ENCODE results near the gene SPINK8.

SPINK8 gene

GRCh38 chr3:48267782-48268181 lies 65.7 kb downstream of the SPINK8 start:
- no peak for DNase-seq (ENCODE audit: low read depth)
- H3K4me3 ChIP-seq (ENCODE audit: low read depth, low read length): no peak overlapping the region
- TF ChIP-seq POLR2A (IDR thresholded peaks at IDR 0.05; ENCODE audit: extremely low read depth, insufficient read length): no peak
- no peak for TF ChIP-seq MYC (IDR thresholded peaks at IDR 0.05; ENCODE audit: low read depth, low read length)
- no peak for TF ChIP-seq MAX (IDR thresholded peaks at IDR 0.05; ENCODE audit: low read depth, low read length)
- TF ChIP-seq CTCF (IDR thresholded peaks at IDR 0.05; ENCODE audit: low read depth, low read length): no peak

- no peak overlapping the region for H3K4me3 ChIP-seq (ENCODE audit: low read depth, low read length)
- DNase-seq (ENCODE audit: low read depth): no peak
- no peak for TF ChIP-seq MYC (IDR thresholded peaks at IDR 0.05; ENCODE audit: low read depth, low read length)
- TF ChIP-seq MAX (IDR thresholded peaks at IDR 0.05; ENCODE audit: low read depth, low read length): no peak
Measured at GRCh38 chr3:48258530-48258929, 74.9 kb downstream of the SPINK8 start.

Data from NB4 (cell line).